Natural killer cell (primary cell): Measurements from ENCODE around the gene PREX1. TPM values are rescaled to one million over a fixed set of nuclear protein-coding genes. Genes with fewer than 3 reads are reported as not detected.
A peak's percentile ranks its signal among the peaks of the same experiment; 100 is the strongest.

Experiments used
- ATAC-seq, 3 donors: fragments of 150-1000 bp in 2 of 3; fragments of 200-7000 bp in 1 of 3; cut with Tn5 transposase; 1 replicate in 1 of 3; 2 replicates in 2 of 3; pipeline ENCODE4 v1.10.0; 2021; ENCODE audit warnings: mild to moderate bottlenecking in 2 of 3, moderate library complexity in 2 of 3
- DNase-seq, 2 donors: peaks; one replicate each; pipeline versions ENCODE4 v3.0.0 to v3.0.0-alpha.2; 2013 to 2021; ENCODE audit warnings: mixed read lengths in 1 of 2
- H3K27ac ChIP-seq: one replicate; pipeline ENCODE4 v1.5.1; 2013; ENCODE audit warnings: mild to moderate bottlenecking, low read length
- H3K27me3 ChIP-seq: one replicate; pipeline ENCODE4 v1.6.1; 2013; ENCODE audit warnings: low read length; ENCODE audit not compliant: control insufficient read depth, insufficient read depth
- H3K36me3 ChIP-seq: one replicate; pipeline ENCODE4 v1.6.1; 2013; ENCODE audit warnings: low read length; ENCODE audit not compliant: control insufficient read depth, insufficient read depth
- H3K4me1 ChIP-seq: one replicate; pipeline ENCODE4 v1.6.1; 2013; ENCODE audit warnings: low read length; ENCODE audit not compliant: control insufficient read depth, insufficient read depth
- H3K4me3 ChIP-seq: one replicate; pipeline ENCODE4 v1.5.1; 2013; ENCODE audit warnings: low read length
- H3K9me3 ChIP-seq: one replicate; pipeline ENCODE4 v1.6.1; 2013; ENCODE audit warnings: low read length; ENCODE audit not compliant: control insufficient read depth, insufficient read depth
- H3K27ac Mint-ChIP-seq, 2 donors: one replicate each; pipeline ENCODE4 v1.8.0; 2022; ENCODE audit warnings: mild to moderate bottlenecking in 2 of 2, mixed read lengths in 2 of 2, moderate library complexity in 1 of 2
- H3K27me3 Mint-ChIP-seq, 2 donors: one replicate each; pipeline ENCODE4 v1.8.0; 2022; ENCODE audit warnings: low read depth in 2 of 2, mixed read lengths in 2 of 2
- H3K36me3 Mint-ChIP-seq: one replicate; pipeline ENCODE4 v1.8.0; 2022; ENCODE audit warnings: mixed read lengths
- H3K4me1 Mint-ChIP-seq, 2 donors: one replicate each; pipeline ENCODE4 v1.8.0; 2022; ENCODE audit warnings: mixed read lengths in 2 of 2
- H3K4me3 Mint-ChIP-seq: one replicate; pipeline ENCODE4 v1.8.0; 2022; ENCODE audit warnings: mild to moderate bottlenecking, moderate library complexity, mixed read lengths
- H3K9me3 Mint-ChIP-seq, 2 donors: one replicate each; pipeline ENCODE4 v1.8.0; 2022; ENCODE audit warnings: mixed read lengths in 2 of 2
- CTCF ChIP-seq: fragments of 200-600 bp; IDR thresholded peaks from one replicate; pipeline ENCODE4 v1.8.0; 2022; ENCODE audit warnings: antibody characterized with exemption
- WGBS: methylation state at CpG from one replicate; pipeline ENCODE4 v1.1.7; 2013; ENCODE audit warnings: missing lambda C conversion rate; ENCODE audit not compliant: insufficient coverage; 5-methylcytosine and 5-hydroxymethylcytosine counted together
- intact Hi-C: fragments of 100-400 bp; cut with micrococcal nuclease; formaldehyde crosslinking; loops from one replicate; pipeline ENCODE4 v1.14.2; 2022
- total RNA-seq, 4 donors: library from RNA; stranded (reverse); fragments of 120-200 nt in 1 of 4; gene quantifications; one replicate each; pipeline versions ENCODE4 v1.2.3 to v1.2.4, GENCODE V29; 2013 to 2022

Gene PREX1
- total RNA-seq, 3 donors from 2014 or later (not counting 1 experiment from before 2014, with no cell fraction given) = 382 to 392 (median 389) TPM

DNA sequence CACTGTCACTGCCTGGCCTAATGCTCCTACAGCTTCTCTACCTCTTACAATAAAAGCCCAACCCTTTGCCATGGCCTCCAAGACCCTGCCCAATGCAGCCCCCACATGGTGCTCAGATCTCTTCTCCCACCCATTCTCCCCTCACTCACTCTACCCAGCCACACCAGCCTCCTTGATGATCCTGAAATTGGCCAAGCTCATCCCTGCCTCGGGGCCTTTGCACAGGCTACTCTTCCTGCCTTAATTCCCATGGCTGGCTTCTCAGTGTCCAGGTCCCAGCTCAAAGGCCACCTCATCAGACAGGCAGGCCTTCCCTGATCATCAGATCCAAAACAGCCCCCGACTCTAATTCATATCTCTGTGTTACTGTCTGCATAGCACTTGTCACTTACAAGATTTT is 25.6 kb downstream of the PREX1 start:
- intact Hi-C loops = no loop called here
- Mint-ChIP-seq H3K4me1 (peaks cover 86 to 99% of the 10 kb centered on the region in 2 donors), H3K36me3 (peaks cover 10% of the 10 kb centered on the region), H3K4me3 (peak overlapping the region; percentile 52), H3K27me3 (no peaks in the 10 kb centered on the region), H3K9me3 (peaks cover 0 to under 1% of the 10 kb centered on the region in 2 donors), H3K27ac (peak overlapping the region; percentile 87 to 92)
- ATAC-seq (no peak), DNase-seq (no peak)
- H3K4me3 ChIP-seq = no peak overlapping the region
- no peak for TF ChIP-seq CTCF
- 96% methylated on average over 2 of the region's 2 CpGs for WGBS
- H3K36me3 ChIP-seq = peaks cover 16% of the 10 kb centered on the region
- H3K27me3 ChIP-seq = no peaks in the 10 kb centered on the region
- H3K27ac ChIP-seq = no peak overlapping the region
- H3K9me3 ChIP-seq = peaks cover 7% of the 10 kb centered on the region
- H3K4me1 ChIP-seq = peaks cover 93% of the 10 kb centered on the region

DNA sequence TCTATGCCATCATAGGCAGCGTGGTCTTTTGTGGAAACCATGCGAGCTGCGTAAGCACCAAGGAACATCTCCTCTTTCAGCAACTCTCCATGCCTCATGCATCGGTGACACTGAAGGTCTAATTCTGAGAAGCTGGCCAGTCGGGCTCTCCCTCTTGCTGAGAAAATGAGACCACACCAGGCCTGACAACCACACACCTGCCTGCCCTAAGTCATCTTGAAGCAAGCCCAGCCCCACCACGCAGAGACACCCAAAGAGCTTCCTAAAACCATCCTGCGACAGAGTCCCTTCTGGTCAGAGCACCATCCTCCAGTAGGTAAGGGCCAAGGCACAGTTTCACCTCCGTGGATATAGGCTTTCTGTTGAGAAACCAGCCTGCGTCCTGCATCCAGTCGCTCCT is 26.6 kb downstream of the PREX1 start:
- H3K9me3 Mint-ChIP-seq = no peaks in the 10 kb centered on the region

DNA sequence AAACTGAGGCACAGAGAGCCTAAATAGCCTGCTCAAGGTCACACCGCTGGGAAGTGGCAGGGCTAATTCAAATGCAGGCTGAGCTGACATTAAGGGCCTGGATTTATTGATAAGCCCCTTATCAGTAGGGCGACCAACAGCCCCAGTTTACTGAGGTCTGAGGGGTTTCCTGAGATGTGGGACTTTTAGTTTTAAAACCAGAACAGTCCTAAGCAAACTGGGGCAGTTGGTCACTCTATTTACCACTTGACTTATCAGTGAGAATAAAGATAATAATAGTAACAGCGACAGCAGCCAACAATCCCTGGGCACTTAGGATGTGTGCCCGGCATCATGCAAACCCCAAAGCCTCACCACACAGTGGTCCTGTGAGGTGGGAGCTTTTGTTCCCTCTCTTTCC is 27.6 kb downstream of the PREX1 start:
- no peak for ATAC-seq
- Mint-ChIP-seq H3K9me3 (no peaks in the 10 kb centered on the region), H3K4me3 (peak overlapping the region; percentile 42), H3K27me3 (no peaks in the 10 kb centered on the region), H3K36me3 (no peaks in the 10 kb centered on the region), H3K27ac (peak overlapping the region; percentile 87 to 92), H3K4me1 (peaks cover 82 to 83% of the 10 kb centered on the region in 2 donors)
- Histone ChIP-seq H3K27ac (peak overlapping the region; percentile 21), H3K4me1 (peaks cover 90% of the 10 kb centered on the region), H3K36me3 (peaks cover 7% of the 10 kb centered on the region), H3K27me3 (no peaks in the 10 kb centered on the region), H3K4me3 (no peak overlapping the region), H3K9me3 (no peaks in the 10 kb centered on the region)
- DNase-seq = no peak
- intact Hi-C loops = no loop called here
- TF ChIP-seq CTCF = no peak
- WGBS = 44% methylated on average over 3 of the region's 4 CpGs

More for the DNA sequence above, 26.6 kb downstream of the PREX1 start:
- 70% methylated on average over 10 of the region's 10 CpGs for WGBS
- H3K4me1 Mint-ChIP-seq = peaks cover 78 to 92% of the 10 kb centered on the region in 2 donors
- intact Hi-C loops = no loop called here
- H3K27me3 Mint-ChIP-seq = no peaks in the 10 kb centered on the region
- H3K27me3 ChIP-seq = no peaks in the 10 kb centered on the region
- H3K4me3 ChIP-seq = no peak overlapping the region
- H3K4me1 ChIP-seq = peaks cover 92% of the 10 kb centered on the region
- ATAC-seq (no peak), DNase-seq (no peak)
- no peaks in the 10 kb centered on the region for H3K36me3 Mint-ChIP-seq
- peak overlapping the region; percentile 87 to 92 for H3K27ac Mint-ChIP-seq
- no peaks in the 10 kb centered on the region for H3K9me3 ChIP-seq
- TF ChIP-seq CTCF = no peak
- peak overlapping the region; percentile 52 for H3K4me3 Mint-ChIP-seq
- H3K27ac ChIP-seq = no peak overlapping the region
- H3K36me3 ChIP-seq = peaks cover 8% of the 10 kb centered on the region
